NT2/D1 (cell line): Measurements from ENCODE around the gene UBE2E1.

ENCODE experiments used
- DNase-seq: peaks from one replicate; pipeline ENCODE4 v3.0.0-alpha.2; 2011; ENCODE audit warnings: low read depth, low spot score
- H3K27me3 ChIP-seq: 2 replicates; pipeline ENCODE4 v1.6.0; 2011; ENCODE audit warnings: mild to moderate bottlenecking; ENCODE audit not compliant: insufficient read length, insufficient read depth
- H3K36me3 ChIP-seq: 2 replicates; pipeline ENCODE4 v1.6.1; 2011; ENCODE audit warnings: mild to moderate bottlenecking, low read length, mixed read lengths; ENCODE audit not compliant: insufficient read depth, insufficient read length
- H3K4me1 ChIP-seq: 2 replicates; pipeline ENCODE4 v1.5.1; 2011; ENCODE audit not compliant: insufficient read depth, insufficient read length
- H3K4me3 ChIP-seq: 2 replicates; pipeline ENCODE4 v1.5.1; 2011; ENCODE audit warnings: low read depth; ENCODE audit not compliant: insufficient read length
- H3K9ac ChIP-seq: 2 replicates; pipeline ENCODE4 v1.6.0; 2011; ENCODE audit warnings: low read depth; ENCODE audit not compliant: insufficient read length
- H3K9me3 ChIP-seq: 2 replicates; pipeline ENCODE4 v1.5.1; 2011; ENCODE audit warnings: mild to moderate bottlenecking, low read length; ENCODE audit not compliant: insufficient read depth
- SUZ12 ChIP-seq: IDR thresholded peaks from 2 replicates; pipeline ENCODE4 v1.6.1; 2011; ENCODE audit not compliant: insufficient read length, insufficient read depth; ENCODE audit errors: extremely low read depth
- YY1 ChIP-seq: IDR thresholded peaks from 2 replicates; pipeline ENCODE4 v1.6.1; 2011; ENCODE audit not compliant: insufficient read length, insufficient read depth
- ZNF274 ChIP-seq: IDR thresholded peaks from 2 replicates; pipeline ENCODE4 v1.6.1; 2011; ENCODE audit warnings: mild to moderate bottlenecking, low read depth, low read length

Gene UBE2E1

DNA sequence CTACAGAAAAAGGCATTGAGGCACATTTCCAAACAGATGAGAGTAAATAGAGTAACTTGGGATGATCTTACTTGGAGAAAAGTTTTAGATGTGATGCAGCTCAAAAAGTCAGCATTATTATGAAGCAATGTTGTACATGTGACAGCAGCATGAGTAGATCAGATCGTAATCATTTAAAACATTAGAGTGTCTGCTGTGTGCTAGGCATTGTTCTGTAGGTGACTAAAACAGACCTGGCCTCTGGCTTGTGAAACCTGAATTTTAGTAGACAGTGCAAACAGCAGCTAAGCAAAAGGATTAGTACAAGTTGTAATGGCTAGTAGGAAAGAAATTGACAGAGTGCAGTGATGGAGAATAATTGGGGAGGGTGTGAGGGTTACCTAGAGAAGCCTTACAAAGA is 15.1 kb downstream of the UBE2E1 start:
- Histone ChIP-seq H3K36me3 (peaks cover 23% of the 10 kb centered on the region), H3K4me1 (peaks cover 4% of the 10 kb centered on the region), H3K9me3 (no peaks in the 10 kb centered on the region), H3K9ac (no peak overlapping the region), H3K4me3 (no peak overlapping the region), H3K27me3 (no peaks in the 10 kb centered on the region)
- DNase-seq, result no peak
- no peak for TF ChIP-seq SUZ12
- TF ChIP-seq ZNF274, result no peak
- no peak for TF ChIP-seq YY1

DNA sequence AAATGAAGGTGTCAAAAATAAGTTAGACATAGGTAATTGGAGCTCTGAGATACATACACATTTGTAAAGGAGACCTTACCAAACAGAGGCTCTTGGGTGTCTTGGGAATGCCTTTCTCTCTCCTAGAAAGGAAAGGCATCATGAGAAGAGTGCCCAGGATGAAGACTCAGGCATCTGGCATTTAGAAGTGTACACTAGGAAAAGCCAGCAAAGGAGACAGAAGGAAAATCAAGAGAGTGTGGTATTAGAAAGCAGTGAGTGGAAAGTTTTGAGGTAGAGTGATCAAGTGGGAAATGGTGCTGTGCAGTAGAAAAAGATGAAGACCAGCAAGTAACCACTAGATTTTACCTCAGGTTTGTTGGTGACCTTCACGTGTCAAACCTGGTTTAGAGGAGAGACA is 16.1 kb downstream of the UBE2E1 start:
- H3K27me3 ChIP-seq, result no peaks in the 10 kb centered on the region
- no peak overlapping the region for H3K9ac ChIP-seq
- no peak for TF ChIP-seq ZNF274
- no peak for TF ChIP-seq SUZ12
- TF ChIP-seq YY1, result no peak
- peaks cover 21% of the 10 kb centered on the region for H3K36me3 ChIP-seq
- H3K4me1 ChIP-seq, result peaks cover 4% of the 10 kb centered on the region
- H3K9me3 ChIP-seq, result no peaks in the 10 kb centered on the region
- no peak for DNase-seq
- no peak overlapping the region for H3K4me3 ChIP-seq

DNA sequence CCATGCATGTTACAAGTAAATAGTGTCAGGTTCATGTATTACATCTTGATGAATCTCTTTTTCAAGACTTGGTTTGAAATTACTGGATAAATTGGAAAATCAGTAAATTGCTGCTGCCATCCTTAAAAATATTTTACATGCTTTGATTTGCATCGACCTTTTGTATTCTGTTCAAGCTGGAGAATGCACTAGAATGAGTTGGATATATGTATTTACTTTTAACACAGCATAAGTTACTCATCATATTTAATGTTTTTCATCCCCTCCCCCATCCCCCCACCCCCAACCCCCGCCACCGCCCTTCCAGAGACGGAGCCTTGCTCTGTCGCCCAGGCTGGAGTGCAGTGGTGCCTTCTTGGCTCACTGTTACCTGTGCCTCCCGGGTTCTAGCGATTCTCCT is 16.8 kb downstream of the UBE2E1 start:
- H3K9ac ChIP-seq, result no peak overlapping the region
- H3K9me3 ChIP-seq, result no peaks in the 10 kb centered on the region
- TF ChIP-seq YY1, result no peak
- no peak for TF ChIP-seq ZNF274
- no peak for TF ChIP-seq SUZ12
- H3K27me3 ChIP-seq, result no peaks in the 10 kb centered on the region
- H3K4me3 ChIP-seq, result no peak overlapping the region
- DNase-seq, result no peak
- peaks cover 4% of the 10 kb centered on the region for H3K4me1 ChIP-seq
- peaks cover 18% of the 10 kb centered on the region for H3K36me3 ChIP-seq

DNA sequence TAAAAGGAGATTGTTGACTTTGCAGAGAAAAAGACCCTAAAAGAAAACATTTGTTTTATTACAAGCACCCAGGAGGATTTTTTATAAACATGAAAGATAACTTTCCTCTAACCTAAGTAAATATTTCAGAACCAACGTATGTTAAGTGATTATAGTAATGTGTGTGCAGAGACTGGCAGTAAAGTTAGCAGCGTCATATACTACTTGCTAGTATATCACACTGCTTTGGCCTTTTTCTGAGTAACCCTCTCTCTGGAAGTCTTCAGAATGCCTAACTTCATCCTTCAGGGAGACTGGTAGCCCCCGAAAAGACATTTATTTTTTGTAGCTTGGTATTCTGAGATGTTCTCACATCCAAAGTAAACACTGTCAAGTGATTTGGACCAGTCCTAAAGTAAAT is 17.9 kb downstream of the UBE2E1 start:
- H3K4me1 ChIP-seq, result peaks cover 4% of the 10 kb centered on the region
- DNase-seq, result no peak
- no peaks in the 10 kb centered on the region for H3K9me3 ChIP-seq
- H3K36me3 ChIP-seq, result peaks cover 13% of the 10 kb centered on the region
- TF ChIP-seq YY1 (no peak), ZNF274 (no peak), SUZ12 (no peak)
- H3K27me3 ChIP-seq, result no peaks in the 10 kb centered on the region
- H3K9ac ChIP-seq, result no peak overlapping the region
- no peak overlapping the region for H3K4me3 ChIP-seq

DNA sequence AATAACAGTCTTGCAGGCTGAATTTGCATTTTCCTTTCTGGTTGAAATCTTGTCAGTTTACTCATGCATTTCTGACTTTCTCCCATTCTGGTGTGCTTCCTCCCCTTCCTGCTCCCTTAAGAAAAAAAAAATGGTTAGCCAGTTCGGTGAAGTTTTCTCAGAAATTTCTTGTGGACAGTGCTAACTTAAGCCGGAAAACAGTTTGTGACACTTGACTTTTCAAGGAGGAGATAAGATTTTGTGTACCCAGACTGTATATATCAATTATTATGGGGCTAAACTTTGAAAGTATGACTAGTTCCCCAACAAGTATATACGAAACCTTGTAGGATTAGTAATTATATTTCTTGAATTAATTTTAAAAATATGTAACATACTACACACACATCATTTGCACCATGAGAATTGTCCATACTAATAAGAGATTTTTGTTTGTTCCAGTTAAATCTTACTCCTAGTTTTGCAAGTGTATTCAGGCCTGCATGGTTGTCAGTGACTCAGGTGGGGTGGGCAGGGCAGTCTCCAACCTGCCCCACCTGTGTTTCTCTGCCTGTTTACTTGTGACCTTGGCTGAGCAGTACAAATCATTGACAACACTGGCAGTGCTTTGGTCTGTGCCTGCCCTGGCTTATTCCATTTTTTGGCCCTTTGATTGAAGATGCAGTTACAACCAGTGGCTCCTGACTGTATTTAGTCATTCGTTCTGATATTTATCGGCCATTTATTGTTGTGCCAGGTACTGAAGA is 19.1 kb downstream of the UBE2E1 start:
- peaks cover 7% of the 10 kb centered on the region for H3K36me3 ChIP-seq
- no peaks in the 10 kb centered on the region for H3K9me3 ChIP-seq
- TF ChIP-seq SUZ12 (no peak), ZNF274 (no peak), YY1 (no peak)
- DNase-seq, result no peak
- H3K4me3 ChIP-seq, result no peak overlapping the region
- H3K27me3 ChIP-seq, result no peaks in the 10 kb centered on the region
- H3K4me1 ChIP-seq, result peaks cover 2% of the 10 kb centered on the region
- no peak overlapping the region for H3K9ac ChIP-seq

DNA sequence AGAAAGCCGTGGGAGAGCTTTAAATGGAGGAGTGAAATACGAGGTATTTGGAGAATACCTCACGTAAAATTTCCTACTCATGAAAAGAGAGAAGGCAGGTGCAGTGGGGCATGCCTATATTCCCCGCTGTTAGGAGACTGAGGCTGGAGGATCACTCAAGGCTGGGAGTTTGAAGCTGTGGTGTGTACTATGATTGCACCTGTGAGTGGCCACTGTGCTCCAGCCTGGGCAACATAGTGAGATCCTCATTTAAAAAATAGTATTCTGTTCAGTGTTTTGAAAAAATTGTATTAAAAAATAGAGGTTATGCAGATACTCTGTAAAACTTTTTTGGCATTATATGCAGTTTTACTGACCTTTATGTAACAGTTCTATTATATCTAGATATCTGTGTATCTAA is 20.0 kb downstream of the UBE2E1 start:
- DNase-seq, result no peak
- Histone ChIP-seq H3K9me3 (no peaks in the 10 kb centered on the region), H3K27me3 (no peaks in the 10 kb centered on the region), H3K4me1 (peaks cover 2% of the 10 kb centered on the region), H3K9ac (no peak overlapping the region), H3K4me3 (no peak overlapping the region), H3K36me3 (peaks cover 2% of the 10 kb centered on the region)
- TF ChIP-seq YY1 (no peak), ZNF274 (no peak), SUZ12 (no peak)

DNA sequence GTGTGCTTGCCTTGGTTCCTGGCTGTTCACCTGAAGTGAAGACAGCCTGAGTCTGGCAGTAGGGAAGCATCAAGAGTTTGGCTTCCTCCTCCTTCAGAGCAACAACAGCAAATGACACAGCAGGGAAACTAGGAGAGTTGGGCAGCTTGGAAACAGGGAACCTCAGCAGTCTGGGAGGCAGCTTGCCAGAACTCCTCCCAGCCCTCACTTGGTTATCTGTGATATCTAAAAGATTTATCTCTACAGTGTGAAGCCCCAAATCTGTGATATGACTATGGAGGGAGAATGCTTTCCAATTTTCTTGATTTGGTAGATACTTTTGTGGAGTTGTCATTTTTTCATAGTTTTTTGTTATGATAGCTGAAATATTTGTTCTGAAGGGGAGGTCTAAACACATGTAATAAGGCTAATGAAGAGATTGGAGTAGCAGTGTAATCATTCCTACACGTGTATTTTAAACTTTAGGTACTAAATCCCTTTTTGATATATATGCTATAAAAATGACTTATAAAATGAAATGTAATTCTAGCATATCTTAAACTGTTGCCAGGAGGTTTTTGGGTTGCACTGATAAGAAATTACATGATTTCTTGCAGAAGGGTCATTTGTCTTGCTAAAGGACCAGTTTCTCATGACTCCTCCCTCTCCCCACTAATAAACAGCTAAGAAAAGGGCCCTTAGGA is 20.8 kb downstream of the UBE2E1 start:
- Histone ChIP-seq H3K9me3 (no peaks in the 10 kb centered on the region), H3K9ac (no peak overlapping the region), H3K36me3 (peaks cover 2% of the 10 kb centered on the region), H3K27me3 (no peaks in the 10 kb centered on the region), H3K4me3 (no peak overlapping the region), H3K4me1 (peaks cover 2% of the 10 kb centered on the region)
- no peak for DNase-seq
- TF ChIP-seq YY1 (no peak), SUZ12 (no peak), ZNF274 (no peak)
